Neural crest cell (in vitro differentiated cells): ENCODE data around the gene DCPS. TPM values are rescaled to one million over a fixed set of nuclear protein-coding genes. Genes with fewer than 3 reads are reported as not detected.
"Not testable (repeated sequence)": the region's sequence is repeated elsewhere in the genome, so short reads cannot be mapped to it uniquely, and the experiment has no call there.

ENCODE experiments used
- DNase-seq: peaks from one replicate; pipeline ENCODE4 v3.0.0; 2021; ENCODE audit warnings: low read depth, mixed read lengths, low spot score
- H3K27ac Mint-ChIP-seq: one replicate; pipeline ENCODE4 v1.8.0; 2021; ENCODE audit warnings: mild to moderate bottlenecking, mixed read lengths; ENCODE audit not compliant: unreplicated experiment
- H3K27me3 Mint-ChIP-seq: 2 replicates; pipeline ENCODE4 v1.8.0; 2021; ENCODE audit warnings: low read depth, mild to moderate bottlenecking, mixed read lengths
- H3K36me3 Mint-ChIP-seq: 2 replicates; pipeline ENCODE4 v1.8.0; 2021; ENCODE audit warnings: low read depth, mild to moderate bottlenecking, mixed read lengths
- H3K4me1 Mint-ChIP-seq: 2 replicates; pipeline ENCODE4 v1.8.0; 2021; ENCODE audit warnings: mixed read lengths
- H3K4me3 Mint-ChIP-seq: one replicate; pipeline ENCODE4 v1.8.0; 2021; ENCODE audit warnings: mild to moderate bottlenecking, mixed read lengths
- H3K9me3 Mint-ChIP-seq: 2 replicates; pipeline ENCODE4 v1.8.0; 2021; ENCODE audit warnings: mixed read lengths
- CTCF ChIP-seq: fragments of 200-600 bp; sonication (generic); conservative IDR thresholded peaks from 2 replicates; pipeline ENCODE4 v1.5.0; 2021; ENCODE audit warnings: antibody characterized with exemption, mild to moderate bottlenecking
- total RNA-seq: library from RNA; stranded (reverse); gene quantifications from 2 replicates; pipeline ENCODE4 v1.2.1, GENCODE V29; 2021

The DCPS gene
- total RNA-seq, 1 donor from 2014 or later, result 23.3 TPM

DNA sequence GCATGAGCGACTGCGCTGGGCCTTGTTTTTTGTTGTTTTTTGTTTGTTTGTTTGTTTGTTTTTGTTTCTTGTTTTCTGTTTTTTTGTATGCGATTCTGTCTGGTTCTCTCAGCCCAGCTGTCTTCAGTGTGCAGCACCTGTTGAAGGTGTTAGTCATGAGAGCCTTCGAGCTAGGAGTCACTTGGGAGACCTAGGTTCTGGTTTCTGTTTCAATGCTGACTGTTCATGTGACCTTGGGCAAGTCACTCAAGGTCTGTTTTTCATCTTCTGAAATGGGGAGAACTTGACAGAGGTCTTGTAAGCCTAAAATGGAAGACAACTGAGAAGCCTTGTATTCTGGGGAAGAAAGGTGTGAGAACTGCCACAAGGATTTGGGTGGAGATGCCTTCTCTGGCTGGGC lies 1.8 kb downstream of the DCPS start:
- no peak for DNase-seq
- Mint-ChIP-seq H3K4me1 (peaks cover 55% of the 10 kb centered on the region), H3K4me3 (peak overlapping the region; percentile 65), H3K27ac (no peak overlapping the region), H3K36me3 (peaks cover 9% of the 10 kb centered on the region), H3K27me3 (no peaks in the 10 kb centered on the region), H3K9me3 (no peaks in the 10 kb centered on the region)
- TF ChIP-seq CTCF, result no peak

- peak; percentile 65 for TF ChIP-seq CTCF
- peaks cover 6% of the 10 kb centered on the region for H3K36me3 Mint-ChIP-seq
- peak; percentile 59 for DNase-seq
- H3K27ac Mint-ChIP-seq, result peak overlapping the region; percentile 90
- no peaks in the 10 kb centered on the region for H3K27me3 Mint-ChIP-seq
- H3K9me3 Mint-ChIP-seq, result no peaks in the 10 kb centered on the region
- peaks cover 55% of the 10 kb centered on the region for H3K4me1 Mint-ChIP-seq
- peak overlapping the region; percentile 58 for H3K4me3 Mint-ChIP-seq
Measured at GRCh38 chr11:126307706-126308105, 3.8 kb downstream of the DCPS start.

DNA sequence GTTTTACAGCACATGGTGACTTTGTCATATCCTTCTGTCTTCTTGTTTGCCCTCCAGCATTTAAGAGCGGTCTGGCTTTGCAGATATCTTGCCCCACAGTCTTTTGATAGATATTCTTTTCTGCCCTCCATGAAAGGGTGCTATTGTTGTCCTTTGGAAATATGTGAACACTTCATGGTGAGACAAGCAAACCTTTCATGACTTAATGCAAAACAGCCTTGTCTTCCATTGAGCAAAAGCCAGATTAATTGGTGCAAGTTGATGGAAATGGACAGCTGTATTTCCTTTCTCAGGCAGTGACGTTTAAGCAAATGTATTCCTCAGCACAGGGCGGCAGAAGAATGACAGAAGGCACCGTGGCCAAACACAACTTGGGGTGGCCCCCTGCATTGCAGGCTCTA lies 4.4 kb downstream of the DCPS start:
- no peak for TF ChIP-seq CTCF
- DNase-seq, result no peak
- H3K9me3 Mint-ChIP-seq, result no peaks in the 10 kb centered on the region
- H3K36me3 Mint-ChIP-seq, result peaks cover 5% of the 10 kb centered on the region
- H3K4me3 Mint-ChIP-seq, result peak overlapping the region; percentile 58
- peak overlapping the region; percentile 90 for H3K27ac Mint-ChIP-seq
- no peaks in the 10 kb centered on the region for H3K27me3 Mint-ChIP-seq
- H3K4me1 Mint-ChIP-seq, result peaks cover 49% of the 10 kb centered on the region

DNA sequence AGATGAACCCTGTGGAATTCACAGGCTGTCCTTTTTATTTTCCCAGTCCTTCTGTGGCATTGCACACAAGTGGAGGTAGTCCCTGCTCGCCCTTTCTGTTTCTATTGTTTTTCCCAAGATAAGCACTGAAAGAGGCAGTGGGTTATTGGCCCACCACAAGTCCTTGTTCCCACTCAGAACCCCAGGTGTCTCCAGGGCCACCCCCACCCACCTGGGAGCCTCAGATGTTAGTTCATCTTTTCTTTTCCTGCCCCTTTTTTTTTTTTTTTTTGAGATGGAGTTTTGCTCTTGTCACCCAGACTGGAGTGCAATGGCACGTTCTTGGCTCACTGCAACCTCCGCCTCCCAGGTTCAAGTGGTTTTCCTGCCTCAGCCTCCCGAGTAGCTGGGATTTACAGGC lies 4.9 kb downstream of the DCPS start:
- H3K4me1 Mint-ChIP-seq, result peaks cover 45% of the 10 kb centered on the region
- H3K9me3 Mint-ChIP-seq, H3K4me3 Mint-ChIP-seq, H3K27me3 Mint-ChIP-seq, H3K36me3 Mint-ChIP-seq, DNase-seq, H3K27ac Mint-ChIP-seq: not testable (repeated sequence)

GRCh38 chr11:126310200-126310991 lies 6.5 kb downstream of the DCPS start:
- H3K27me3 Mint-ChIP-seq, result no peaks in the 10 kb centered on the region
- peaks cover 36% of the 10 kb centered on the region for H3K4me1 Mint-ChIP-seq
- no peak overlapping the region for H3K27ac Mint-ChIP-seq
- no peaks in the 10 kb centered on the region for H3K9me3 Mint-ChIP-seq
- peak overlapping the region; percentile 79 for H3K4me3 Mint-ChIP-seq
- DNase-seq, result peak; percentile 82
- TF ChIP-seq CTCF, result peak; percentile 96
- H3K36me3 Mint-ChIP-seq, result peaks cover 9% of the 10 kb centered on the region

DNA sequence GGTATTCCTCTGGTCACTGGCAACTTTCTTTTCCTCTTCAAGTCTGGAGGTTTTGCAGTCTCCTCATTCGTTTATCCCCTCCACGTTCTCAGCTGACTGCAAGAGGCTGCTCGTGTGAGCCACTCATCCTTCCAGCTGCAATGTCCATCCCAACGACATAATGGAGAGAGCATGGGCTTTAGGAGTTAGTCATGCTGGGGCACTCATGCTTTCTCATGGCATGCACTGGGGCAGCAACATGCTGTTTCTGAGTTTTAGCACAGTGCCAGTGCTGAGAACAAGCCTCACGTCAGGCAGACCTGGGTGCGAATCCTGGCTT lies 7.1 kb downstream of the DCPS start:
- H3K36me3 Mint-ChIP-seq, result peaks cover 10% of the 10 kb centered on the region
- H3K27me3 Mint-ChIP-seq, result no peaks in the 10 kb centered on the region
- H3K4me1 Mint-ChIP-seq, result peaks cover 32% of the 10 kb centered on the region
- H3K4me3 Mint-ChIP-seq, result peak overlapping the region; percentile 79
- no peak for DNase-seq
- H3K27ac Mint-ChIP-seq, result no peak overlapping the region
- no peak for TF ChIP-seq CTCF
- H3K9me3 Mint-ChIP-seq, result no peaks in the 10 kb centered on the region
